ENCODE measurements around the gene ATP8A2.

The ATP8A2 gene

DNA sequence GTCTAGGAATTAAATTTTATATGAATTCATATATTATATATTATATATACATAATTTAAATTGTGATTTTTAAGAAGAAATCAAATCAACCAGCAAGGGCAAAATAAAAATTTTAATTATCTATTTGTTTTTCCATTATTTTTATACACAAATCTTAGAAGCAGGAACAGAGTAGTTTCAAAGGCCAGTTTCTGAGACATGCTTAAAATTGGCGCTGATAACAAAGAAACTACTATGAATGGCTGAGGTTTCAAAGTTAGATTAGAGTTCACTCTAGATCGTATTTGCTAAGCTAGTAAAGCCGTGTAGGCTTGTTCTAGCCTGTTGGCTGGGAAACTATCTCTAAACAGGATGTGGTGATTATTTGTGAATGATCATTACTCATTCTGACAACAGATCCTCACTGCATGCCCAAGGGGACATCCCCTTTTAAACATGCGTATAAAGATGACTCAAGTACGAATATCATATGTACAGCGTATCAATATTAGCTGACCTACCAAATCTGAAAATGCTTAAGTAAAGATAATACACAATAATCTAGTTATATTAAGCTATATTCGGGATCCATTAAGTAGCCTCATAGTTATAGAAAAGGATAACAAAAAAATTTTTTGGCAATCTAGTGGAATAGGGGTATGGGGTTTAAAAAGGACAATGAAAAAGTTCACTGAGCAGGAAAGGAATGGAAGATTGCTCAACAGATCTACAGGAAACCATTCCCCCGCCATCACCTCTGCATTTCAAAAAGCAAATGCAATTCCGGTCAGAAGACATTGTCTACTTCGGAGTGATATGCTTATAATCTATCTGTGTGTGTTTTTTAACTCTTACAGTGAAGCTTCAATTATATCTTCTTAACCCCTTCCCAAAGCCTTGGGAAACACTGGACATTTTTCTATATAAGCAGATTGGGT lies 529.9 kb downstream of the ATP8A2 start:
- peak; percentile 56 for DNase-seq

DNA sequence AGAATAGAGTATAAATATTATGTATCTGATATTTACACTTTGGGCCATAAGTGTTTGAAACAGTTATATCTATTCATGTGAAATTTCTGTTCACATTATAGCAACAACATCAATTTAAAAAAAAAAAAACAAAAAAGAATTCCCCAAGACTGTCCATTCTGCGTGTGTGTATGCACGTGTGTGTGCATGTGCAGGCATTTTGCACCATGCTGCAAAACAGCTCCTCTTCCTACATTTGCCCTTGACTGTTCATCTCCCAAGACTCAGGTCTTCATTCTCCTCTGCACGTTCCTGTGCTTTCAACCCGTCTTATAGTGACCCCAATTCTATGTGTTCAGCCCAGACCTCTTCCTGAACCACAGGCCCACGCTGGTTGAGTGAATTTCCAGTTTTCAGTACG lies 530.7 kb downstream of the ATP8A2 start:
- DNase-seq = no peak

DNA sequence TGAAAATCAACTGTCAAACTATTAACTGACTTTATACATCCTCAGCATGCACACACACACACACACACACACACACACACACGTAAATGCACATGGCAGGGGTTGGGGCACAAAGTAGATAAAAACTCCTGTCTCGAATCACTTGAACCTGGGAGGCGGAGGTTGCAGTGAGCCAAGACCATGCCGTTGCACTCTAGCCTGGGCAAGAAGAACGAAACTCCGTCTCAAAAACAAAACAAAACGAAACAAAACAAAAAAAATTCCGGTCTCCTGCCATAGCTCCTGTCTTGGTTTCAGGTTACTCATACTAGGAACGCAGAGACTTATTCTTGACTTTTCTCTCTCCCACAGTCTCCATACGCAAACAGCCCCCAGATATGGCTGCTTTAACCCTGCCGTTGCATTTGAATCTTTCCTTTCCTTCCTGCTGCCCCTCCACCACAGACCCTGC lies 531.1 kb downstream of the ATP8A2 start:
- peak; percentile 39 for DNase-seq

DNA sequence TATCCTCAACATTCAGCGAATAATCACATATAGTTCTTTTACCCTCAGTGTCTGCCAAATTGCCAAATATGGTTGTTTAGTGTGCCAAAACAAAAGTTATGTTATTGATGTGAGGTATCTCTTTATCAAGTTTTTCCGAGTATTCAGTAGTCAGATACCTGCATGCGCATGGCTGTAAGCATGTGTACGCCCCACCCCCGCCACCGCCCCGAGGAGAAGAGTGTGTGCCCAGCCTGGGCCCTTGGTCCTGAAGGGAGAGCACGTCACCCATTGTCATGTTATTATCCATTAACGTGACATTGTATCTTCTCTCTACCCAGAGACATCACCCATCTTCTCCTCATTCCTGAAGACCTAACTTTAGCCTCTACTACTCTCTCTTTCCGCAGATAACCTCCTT lies 533.1 kb downstream of the ATP8A2 start:
- DNase-seq = no peak

DNA sequence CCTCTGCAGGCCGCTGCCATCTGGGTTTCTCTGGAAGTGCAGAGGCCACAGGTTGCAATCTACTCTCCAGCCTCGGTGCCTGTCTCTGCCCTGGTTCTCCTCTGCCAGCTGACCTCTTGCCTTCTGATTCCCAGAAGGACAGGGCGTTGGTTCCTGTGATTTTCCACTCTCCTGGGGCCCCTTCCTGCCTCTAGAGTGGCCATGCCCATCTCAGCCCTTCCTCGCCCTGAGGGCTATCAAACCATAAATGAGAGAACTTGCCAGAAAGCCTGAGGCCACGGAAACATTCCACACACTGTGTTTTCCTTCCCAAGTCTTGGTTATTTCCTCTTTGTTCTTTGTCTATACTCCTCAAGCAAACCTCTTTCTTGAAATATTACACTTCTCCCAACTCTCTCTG lies 533.8 kb downstream of the ATP8A2 start:
- no peak for DNase-seq

DNA sequence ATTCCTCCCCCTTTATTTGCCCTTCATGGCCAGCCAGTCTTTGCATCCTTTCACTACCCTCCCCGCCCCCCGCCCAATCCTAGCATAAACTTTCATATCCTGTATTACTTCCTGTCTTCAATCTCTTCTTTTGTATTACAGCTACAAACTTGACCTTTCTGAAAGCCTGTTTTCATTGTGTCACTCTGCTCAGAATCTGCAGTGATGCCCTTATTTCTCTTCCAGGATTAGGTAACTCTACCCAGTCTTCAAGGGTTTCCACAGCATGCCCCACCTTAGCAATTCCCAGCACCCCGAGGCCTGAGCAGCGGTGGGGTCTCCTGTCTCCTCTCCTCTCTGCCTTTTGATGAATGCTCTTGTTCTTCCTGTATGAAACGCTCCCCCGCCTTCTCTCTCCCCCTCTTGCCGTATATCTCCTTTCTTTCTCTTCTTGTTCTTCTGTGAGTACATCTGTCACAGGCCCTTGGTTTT lies 534.5 kb downstream of the ATP8A2 start:
- no peak for DNase-seq

DNA sequence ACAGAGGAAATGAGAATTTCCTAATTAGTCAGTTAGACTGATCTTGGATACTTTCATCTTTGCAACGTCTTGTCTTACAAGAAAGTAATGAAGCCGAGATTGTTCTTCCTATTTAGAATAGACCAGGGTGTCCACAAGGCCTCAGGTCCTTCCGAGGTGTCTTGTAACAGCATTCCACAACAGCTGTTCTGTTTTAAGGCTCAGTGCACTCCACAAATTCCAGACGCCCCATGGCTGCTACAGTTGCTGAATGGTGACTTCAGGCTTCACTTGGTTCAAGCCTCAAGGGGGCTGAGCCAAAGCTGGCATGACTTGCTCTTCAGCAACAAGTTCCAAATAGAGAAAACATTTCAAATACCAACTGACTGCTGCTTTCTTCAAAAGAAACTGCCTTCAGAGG lies 536.6 kb downstream of the ATP8A2 start:
- no peak for DNase-seq

DNA sequence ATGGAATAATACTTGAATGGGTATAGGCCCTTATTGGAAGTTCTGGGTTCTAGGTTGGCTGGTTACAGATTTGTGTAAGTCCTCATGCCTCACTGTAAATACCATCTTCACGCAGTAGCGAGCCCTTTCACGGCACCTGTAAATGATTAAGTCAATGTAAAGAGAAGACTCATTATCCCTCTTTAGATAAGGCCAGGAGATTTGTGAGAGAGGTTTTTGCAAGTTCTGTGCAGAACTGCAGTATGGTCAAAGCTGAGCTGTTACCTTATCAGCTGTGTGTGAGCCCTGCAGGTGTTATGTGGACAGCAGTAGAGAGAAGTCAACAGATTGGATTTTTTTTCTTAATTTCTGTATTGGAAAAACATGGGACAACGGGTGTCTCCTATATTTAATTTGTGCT lies 538.5 kb downstream of the ATP8A2 start:
- no peak for DNase-seq

DNA sequence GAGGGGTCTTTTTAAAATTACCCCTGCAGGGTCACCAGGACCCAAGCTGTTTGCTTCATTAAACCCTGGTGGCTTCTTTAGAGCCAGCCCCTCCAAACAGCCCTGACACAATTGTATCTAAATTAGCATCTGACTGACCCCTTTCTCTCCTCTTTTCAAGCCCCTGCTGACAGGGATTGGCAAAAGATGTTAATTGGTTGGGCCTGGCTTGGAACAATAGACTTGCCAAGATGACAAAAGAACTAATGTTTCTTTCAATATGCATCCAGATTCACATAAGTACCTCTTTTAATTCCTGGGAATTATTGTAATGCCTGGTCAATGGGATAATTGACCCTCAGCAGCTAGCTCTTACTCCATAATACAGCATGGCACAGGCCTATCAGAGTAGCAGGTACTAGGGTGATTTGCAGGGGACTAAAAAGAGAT lies 539.2 kb downstream of the ATP8A2 start:
- no peak for DNase-seq

DNA sequence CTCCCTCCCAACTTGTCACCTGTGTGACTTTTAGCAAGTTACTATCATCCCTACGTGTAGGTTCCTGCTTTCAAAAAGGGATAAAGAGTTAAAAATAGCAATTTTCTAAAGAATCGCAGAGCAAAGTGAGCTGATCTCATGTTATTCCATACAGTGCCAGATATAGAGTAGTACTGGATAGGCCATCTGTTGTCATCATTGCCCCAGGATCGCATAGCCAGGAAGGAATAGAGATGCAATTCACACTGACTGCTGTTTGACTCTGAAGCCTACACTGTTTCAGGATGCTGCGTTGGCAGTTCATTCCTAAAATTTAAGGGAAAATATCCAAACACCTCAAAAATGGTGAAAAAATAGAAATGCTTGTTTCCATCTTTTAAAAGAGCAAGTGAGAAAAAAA lies 541.2 kb downstream of the ATP8A2 start:
- no peak for DNase-seq

DNA sequence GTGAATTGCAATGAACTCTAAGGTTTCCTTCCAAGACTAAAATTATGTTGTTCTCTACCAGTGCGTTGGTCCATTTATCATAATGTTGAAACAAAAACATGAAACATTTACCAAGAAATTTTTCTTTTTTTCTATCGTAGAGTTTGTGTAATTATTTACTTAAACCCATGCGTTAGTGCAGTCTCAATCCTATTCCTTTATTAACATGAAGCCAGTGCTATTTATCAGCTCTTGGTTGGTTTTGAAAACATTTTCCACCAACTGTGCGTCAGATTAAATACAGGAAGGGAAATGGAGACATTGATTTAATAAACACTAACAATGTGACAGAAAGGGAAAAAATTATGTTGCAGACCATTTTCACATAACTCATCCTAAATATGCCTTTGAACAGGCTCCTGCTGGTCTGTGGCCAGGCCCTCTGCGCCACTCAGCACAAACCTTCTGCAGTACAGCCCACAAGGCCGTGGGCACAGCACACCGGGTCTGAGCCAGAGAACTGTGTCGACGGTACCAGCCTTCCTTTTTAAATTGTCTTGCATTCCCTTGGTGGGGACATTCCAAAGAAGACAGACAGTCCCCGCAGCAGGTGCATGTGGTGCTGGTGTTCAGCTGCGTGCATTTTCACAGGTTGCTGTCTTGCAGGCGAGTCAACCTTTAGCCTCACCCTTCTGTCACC lies 544.2 kb downstream of the ATP8A2 start:
- no peak for DNase-seq

DNA sequence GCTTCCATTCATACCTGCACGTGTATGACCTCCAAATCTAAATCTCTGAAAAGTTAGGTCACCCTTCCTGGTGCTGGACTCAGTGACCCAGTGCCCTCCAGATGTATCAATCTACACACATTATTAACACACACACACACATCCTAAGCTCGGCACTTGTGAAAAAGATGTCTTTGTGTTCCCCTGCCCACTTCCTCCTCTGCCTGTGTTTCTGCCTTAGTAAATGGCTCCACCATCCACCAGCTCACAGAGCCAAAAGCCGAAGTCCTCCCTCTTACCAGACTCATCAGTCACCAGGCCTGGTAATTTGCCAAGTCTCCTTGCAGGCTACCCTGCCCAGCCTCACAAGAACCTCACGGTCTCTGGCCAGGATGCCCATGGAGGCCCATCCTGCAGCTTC lies 548.5 kb downstream of the ATP8A2 start:
- no peak for DNase-seq

DNA sequence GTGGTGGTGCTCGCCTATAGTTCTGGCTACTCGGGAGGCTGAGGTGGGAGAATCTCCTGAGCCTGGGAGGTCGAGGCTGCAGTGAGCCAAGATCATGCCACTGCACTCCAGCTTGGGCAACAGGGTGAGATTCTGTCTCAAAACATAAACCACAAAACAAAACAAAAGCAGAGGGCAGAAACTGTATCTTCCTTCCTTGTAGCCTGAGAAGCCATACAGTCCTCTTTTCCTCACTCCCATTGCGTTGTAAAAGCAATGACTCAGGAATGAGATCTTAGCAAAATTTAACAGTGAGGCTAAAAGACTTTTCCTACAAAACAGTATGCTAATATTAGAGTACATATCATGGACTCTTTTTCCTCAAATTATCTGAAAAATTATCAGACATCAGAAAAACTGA lies 549.2 kb downstream of the ATP8A2 start:
- DNase-seq = no peak

DNA sequence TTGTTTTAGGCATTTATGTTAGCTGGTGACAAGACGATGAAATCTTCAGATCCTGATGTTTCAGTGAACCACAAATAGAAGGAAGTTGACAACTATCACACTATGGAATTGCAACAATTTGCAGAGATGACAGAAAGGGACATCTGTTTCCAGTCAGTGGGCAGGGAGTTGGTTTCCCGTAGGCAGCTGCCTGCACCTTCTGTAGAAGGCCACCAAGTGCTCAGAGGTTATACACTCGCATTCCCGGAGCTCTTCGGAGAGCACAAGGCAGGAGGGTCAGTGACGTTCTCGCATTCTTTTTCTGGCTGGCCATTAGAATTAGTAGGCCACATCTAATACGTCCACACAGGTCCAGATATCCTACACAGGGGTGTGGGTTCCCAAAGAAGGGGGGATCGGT lies 550.6 kb downstream of the ATP8A2 start:
- no peak for DNase-seq

DNA sequence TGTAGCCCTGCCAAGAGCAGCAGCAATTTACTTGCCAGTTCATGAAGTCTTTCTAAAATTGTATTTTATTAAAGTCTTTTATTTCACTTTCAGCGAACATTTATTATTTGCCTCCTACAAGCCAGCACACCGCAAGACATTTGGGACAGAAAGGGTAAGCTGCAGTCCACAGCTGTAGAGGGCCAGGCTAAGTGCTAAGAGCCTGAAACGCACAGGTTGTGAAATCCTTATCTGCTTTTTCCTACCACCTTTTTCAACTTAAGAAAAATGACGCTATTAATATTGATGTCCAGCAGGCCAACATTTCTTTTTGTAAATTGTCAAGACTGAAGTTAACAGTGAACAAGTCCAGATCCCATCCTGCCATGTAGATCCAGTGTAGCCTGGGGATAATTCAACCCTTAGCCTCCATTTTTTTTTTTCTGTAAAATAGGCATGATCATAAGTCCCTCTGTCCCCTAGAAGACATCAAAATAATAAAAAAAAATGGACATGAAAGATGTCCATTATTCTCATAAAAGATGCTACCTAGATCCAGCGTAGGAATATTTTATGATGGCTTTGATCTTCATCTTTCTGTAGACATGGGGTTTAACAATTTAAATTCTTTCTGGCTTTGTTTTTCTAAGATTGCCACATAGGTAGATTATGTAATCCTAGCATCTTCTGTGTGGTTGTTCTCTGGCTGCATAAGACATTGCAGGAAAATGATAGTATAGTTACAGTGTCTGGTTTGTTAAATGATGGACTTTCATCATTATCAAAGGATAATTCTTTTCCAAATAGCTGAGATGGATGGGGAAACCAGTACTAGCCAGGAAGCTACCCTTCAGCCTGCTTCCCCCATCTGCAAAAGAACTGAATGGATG lies 551.7 kb downstream of the ATP8A2 start:
- no peak for DNase-seq

DNA sequence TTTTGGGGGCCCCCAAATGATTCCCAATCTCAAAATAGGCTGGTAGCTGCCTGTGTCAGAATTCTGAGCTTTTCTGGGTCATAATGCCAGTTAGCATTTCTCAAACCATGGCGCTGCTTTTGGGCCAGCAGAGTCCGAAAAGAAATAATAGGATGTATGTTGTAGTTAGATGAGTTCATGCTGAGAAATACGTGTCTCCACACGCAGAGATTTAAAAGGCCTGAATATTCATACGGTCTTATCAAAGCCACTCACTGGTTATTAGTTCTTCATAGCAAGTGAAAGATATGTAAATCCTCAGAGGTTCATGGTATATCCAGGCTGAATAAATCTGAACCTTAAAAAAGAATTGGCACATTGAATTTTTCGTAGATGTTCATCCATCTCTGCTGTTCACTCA lies 555.6 kb downstream of the ATP8A2 start:
- DNase-seq = no peak

DNA sequence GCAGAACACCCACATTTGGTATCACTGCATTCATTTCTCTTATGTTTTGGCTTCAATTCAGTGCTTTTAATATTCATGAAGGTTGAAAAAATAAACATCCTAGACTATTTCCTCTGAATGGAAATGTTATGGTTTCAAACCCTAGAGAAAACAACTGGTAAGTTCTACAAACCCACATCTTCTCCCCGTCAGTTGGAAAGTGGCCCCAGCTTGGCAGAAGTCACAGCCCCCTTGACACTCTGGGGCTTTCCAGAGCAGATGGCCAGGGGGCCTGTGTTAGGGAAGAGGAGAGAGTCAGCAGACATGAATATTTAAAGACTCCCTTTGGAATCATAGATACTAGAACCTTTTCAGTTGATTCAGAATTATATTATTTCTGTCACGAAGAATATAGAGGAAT lies 556.2 kb downstream of the ATP8A2 start:
- no peak for DNase-seq

DNA sequence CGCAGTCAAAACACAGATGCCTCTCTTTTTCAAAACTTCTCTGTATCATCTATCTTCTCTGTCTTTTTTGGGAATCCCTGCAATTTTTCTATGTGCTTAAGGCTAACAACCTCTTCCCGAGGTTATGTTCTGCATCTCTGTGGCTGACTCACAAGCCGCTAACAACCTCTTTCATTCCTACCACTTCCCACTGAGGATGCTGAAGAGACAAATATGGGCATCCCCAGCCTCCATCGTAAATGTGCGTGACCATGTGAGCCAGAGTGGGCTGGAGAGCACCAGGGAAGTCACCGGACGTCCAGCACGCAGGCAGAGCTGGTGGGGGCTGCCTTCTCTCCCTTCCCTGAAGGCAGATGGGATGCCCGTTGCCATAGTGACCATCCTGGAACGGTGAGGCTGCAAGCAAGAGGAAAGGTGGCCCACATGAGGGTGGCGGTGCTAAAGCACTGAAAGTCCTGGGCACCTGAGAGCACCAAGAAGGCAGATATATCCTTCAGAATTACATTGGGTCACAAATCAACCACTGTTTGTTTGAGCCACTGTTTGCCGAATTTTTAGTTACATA lies 557.2 kb downstream of the ATP8A2 start:
- no peak for DNase-seq

DNA sequence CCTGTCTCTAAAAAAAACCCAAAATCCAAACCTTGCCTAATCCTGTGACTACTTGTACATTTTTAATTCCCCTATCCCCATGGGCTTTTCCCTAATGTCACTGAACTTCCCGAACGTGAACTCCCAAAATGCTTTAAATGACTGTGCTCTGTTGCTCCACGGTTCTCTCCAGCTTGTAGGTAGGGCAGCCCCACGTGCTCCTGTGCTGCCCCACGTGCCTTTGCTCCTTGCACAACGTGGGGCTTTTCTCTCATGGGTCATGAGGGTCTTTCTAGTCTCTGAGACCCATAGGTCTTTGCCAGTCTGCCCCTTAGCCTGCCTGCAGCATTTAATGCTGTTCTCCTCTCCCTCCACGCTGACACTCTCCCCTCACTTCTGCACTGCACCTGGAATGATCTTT lies 558.0 kb downstream of the ATP8A2 start:
- DNase-seq = no peak

DNA sequence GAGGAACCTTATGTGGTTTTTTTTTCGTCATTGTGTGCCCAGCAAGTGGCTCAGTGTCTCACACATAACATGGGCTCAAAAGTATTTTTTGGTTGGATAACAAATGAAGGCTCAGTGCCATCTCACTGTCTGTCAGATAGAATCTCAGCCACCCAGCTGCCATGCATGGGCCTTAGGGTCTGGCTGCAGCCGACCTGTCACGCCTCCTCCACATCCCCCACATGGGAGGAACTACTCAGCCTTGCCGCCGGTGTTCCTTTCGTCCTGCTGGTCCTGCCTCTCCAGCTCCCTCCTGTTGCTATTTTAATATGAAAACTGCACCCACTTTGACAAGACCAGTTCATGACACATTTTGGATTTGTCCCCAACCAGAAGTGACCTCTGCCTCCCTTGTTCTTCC lies 558.9 kb downstream of the ATP8A2 start:
- no peak for DNase-seq

DNA sequence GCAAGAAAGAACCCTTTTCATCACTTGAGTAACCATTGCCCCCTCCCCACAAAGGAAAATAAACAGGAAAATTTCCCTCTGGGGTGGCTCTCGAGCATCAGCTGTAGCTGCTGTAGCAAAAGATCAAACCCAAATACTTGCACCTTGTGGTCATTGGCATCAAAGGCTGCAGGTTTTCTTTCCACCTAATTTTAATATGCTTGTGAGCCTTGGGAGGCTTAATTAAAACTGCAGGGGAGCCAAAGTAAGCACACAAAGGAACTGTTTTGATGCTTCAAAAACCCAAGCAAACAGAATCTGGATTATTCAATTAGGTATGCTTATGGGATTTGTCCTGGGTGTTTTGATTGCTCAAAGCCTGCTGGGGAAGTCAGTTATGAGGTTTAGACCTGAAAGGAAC lies 560.6 kb downstream of the ATP8A2 start:
- DNase-seq = no peak

DNA sequence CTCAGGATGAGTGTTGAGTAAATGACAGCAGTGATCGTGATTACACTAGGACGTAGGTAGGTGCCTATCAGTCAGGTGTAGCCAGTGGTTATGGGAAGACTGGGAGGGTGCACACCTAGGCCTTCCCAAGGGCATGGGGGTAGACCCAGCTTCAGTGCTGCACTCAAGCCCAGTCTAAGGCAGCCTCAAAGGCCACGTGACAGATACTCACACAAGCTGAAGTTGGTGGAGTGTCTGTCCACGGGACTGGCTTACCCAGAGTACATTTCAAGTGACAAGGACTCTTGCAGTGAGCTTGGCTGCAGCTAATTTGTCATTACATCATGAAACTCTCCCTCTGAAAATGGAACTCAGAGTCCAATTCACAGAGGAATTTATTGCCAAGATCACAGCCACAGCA lies 561.7 kb downstream of the ATP8A2 start:
- no peak for DNase-seq

DNA sequence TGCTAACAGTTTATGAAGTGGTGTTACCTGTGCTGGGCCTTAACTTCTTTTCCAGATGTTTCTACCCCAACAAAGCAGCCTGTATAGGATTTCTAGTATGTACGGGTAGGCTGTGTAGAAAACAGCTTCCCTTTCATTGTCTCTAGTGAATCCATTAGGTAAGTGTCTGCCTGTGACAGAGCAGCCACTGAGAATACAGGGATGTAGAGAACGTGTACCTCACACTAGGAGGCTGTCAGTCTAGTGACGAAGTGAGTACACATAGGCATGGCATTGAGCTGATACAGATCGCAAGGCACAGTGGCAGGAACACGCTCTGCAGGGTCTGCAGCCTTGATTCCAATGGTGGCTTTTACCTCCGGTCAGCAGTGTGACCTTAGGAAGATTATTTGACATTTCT lies 562.4 kb downstream of the ATP8A2 start:
- no peak for DNase-seq

Data from stimulated activated CD4-positive, alpha-beta T cell treated with anti-CD3 and anti-CD28 coated beads, Interleukin-4, amount 100 ng/mL, for 24 hours (primary cell).